Measurements from ENCODE around the gene ANGPTL2.
A peak's percentile ranks its signal among the peaks of the same experiment; 100 is the strongest.

The ANGPTL2 gene

GRCh38 chr9:127076860-127077643, 45.4 kb downstream of the ANGPTL2 start:
- TF ChIP-seq PAX5 (IDR thresholded peaks at IDR 0.05; ENCODE audit: insufficient read depth, low read length, severe bottlenecking) = no peak
- no peak for TF ChIP-seq POLR2AphosphoS5 (IDR thresholded peaks at IDR 0.05; ENCODE audit: low read depth, low read length)
- TF ChIP-seq POU2F2 (IDR thresholded peaks at IDR 0.05; ENCODE audit: low read depth, low read length) = no peak
- DNase-seq (ENCODE audit: insufficient read length, low spot score) (no peak), FAIRE-seq (no peak)

- TF ChIP-seq SPI1 (IDR thresholded peaks at IDR 0.05; ENCODE audit: low read depth, low read length) (no peak), POLR2A (IDR thresholded peaks at IDR 0.05; ENCODE audit: low read depth, low read length) (no peak), POU2F2 (IDR thresholded peaks at IDR 0.05; ENCODE audit: low read depth, low read length) (no peak), POLR2AphosphoS5 (IDR thresholded peaks at IDR 0.05; ENCODE audit: low read depth, low read length) (no peak), TAF1 (IDR thresholded peaks at IDR 0.05; ENCODE audit: low read depth, low read length) (no peak), PAX5 (IDR thresholded peaks at IDR 0.05; ENCODE audit: insufficient read depth, low read length, severe bottlenecking) (no peak)
- FAIRE-seq = no peak
- no peak for DNase-seq (ENCODE audit: insufficient read length, low spot score)
Measured at GRCh38 chr9:127075624-127076372, 46.6 kb downstream of the ANGPTL2 start.

- DNase-seq (ENCODE audit: insufficient read length, low spot score) (no peak), FAIRE-seq (no peak)
- TF ChIP-seq TAF1 (IDR thresholded peaks at IDR 0.05; ENCODE audit: low read depth, low read length) = no peak
Measured at GRCh38 chr9:127074561-127075548, 47.6 kb downstream of the ANGPTL2 start.

- no peak for DNase-seq (ENCODE audit: insufficient read length, low spot score)
- FAIRE-seq = no peak
- TF ChIP-seq SPI1 (IDR thresholded peaks at IDR 0.05; ENCODE audit: low read depth, low read length) = peak; percentile 13; the same call in 1 of the 2 replicates
- no peak for TF ChIP-seq POLR2A (IDR thresholded peaks at IDR 0.05; ENCODE audit: low read depth, low read length)
- no peak for TF ChIP-seq POU2F2 (IDR thresholded peaks at IDR 0.05; ENCODE audit: low read depth, low read length)
- no peak for TF ChIP-seq POLR2AphosphoS5 (IDR thresholded peaks at IDR 0.05; ENCODE audit: low read depth, low read length)
- no peak for TF ChIP-seq PAX5 (IDR thresholded peaks at IDR 0.05; ENCODE audit: insufficient read depth, low read length, severe bottlenecking)
- no peak for TF ChIP-seq TAF1 (IDR thresholded peaks at IDR 0.05; ENCODE audit: low read depth, low read length)
Measured at GRCh38 chr9:127067603-127068220, 54.7 kb downstream of the ANGPTL2 start.

GRCh38 chr9:127066851-127067136, 55.6 kb downstream of the ANGPTL2 start:
- no peak for DNase-seq (ENCODE audit: insufficient read length, low spot score)
- TF ChIP-seq POLR2A (IDR thresholded peaks at IDR 0.05; ENCODE audit: low read depth, low read length) (no peak), SPI1 (IDR thresholded peaks at IDR 0.05; ENCODE audit: low read depth, low read length) (no peak), PAX5 (IDR thresholded peaks at IDR 0.05; ENCODE audit: insufficient read depth, low read length, severe bottlenecking) (no peak), POU2F2 (IDR thresholded peaks at IDR 0.05; ENCODE audit: low read depth, low read length) (no peak)
- no peak for FAIRE-seq

- FAIRE-seq (no peak), DNase-seq (ENCODE audit: insufficient read length, low spot score) (no peak)
- TF ChIP-seq TAF1 (IDR thresholded peaks at IDR 0.05; ENCODE audit: low read depth, low read length) (no peak), PAX5 (IDR thresholded peaks at IDR 0.05; ENCODE audit: insufficient read depth, low read length, severe bottlenecking) (no peak), SPI1 (IDR thresholded peaks at IDR 0.05; ENCODE audit: low read depth, low read length) (no peak), POU2F2 (IDR thresholded peaks at IDR 0.05; ENCODE audit: low read depth, low read length) (no peak), POLR2AphosphoS5 (IDR thresholded peaks at IDR 0.05; ENCODE audit: low read depth, low read length) (no peak), POLR2A (IDR thresholded peaks at IDR 0.05; ENCODE audit: low read depth, low read length) (no peak)
Measured at GRCh38 chr9:127066060-127066850, 56.2 kb downstream of the ANGPTL2 start.

GRCh38 chr9:127065592-127065991, 56.8 kb downstream of the ANGPTL2 start:
- FAIRE-seq = no peak
- no peak for DNase-seq (ENCODE audit: insufficient read length, low spot score)
- no peak for TF ChIP-seq TAF1 (IDR thresholded peaks at IDR 0.05; ENCODE audit: low read depth, low read length)

GRCh38 chr9:127064335-127064734, 58.1 kb downstream of the ANGPTL2 start:
- DNase-seq (ENCODE audit: insufficient read length, low spot score) = no peak
- no peak for FAIRE-seq
- TF ChIP-seq TAF1 (IDR thresholded peaks at IDR 0.05; ENCODE audit: low read depth, low read length) (no peak), PAX5 (IDR thresholded peaks at IDR 0.05; ENCODE audit: insufficient read depth, low read length, severe bottlenecking) (no peak), SPI1 (IDR thresholded peaks at IDR 0.05; ENCODE audit: low read depth, low read length) (no peak), POLR2A (IDR thresholded peaks at IDR 0.05; ENCODE audit: low read depth, low read length) (no peak), POLR2AphosphoS5 (IDR thresholded peaks at IDR 0.05; ENCODE audit: low read depth, low read length) (no peak), POU2F2 (IDR thresholded peaks at IDR 0.05; ENCODE audit: low read depth, low read length) (no peak)

- DNase-seq (ENCODE audit: insufficient read length, low spot score) (no peak), FAIRE-seq (no peak)
- TF ChIP-seq TAF1 (IDR thresholded peaks at IDR 0.05; ENCODE audit: low read depth, low read length) = no peak
- TF ChIP-seq POLR2A (IDR thresholded peaks at IDR 0.05; ENCODE audit: low read depth, low read length) = no peak
- TF ChIP-seq POU2F2 (IDR thresholded peaks at IDR 0.05; ENCODE audit: low read depth, low read length) = no peak
- no peak for TF ChIP-seq POLR2AphosphoS5 (IDR thresholded peaks at IDR 0.05; ENCODE audit: low read depth, low read length)
- no peak for TF ChIP-seq SPI1 (IDR thresholded peaks at IDR 0.05; ENCODE audit: low read depth, low read length)
- TF ChIP-seq PAX5 (IDR thresholded peaks at IDR 0.05; ENCODE audit: insufficient read depth, low read length, severe bottlenecking) = no peak
Measured at GRCh38 chr9:127061411-127061810, 61.0 kb downstream of the ANGPTL2 start.
